Chondrocyte (in vitro differentiated cells): ENCODE measurements around the gene ARMC9. TPM values are rescaled to one million over a fixed set of nuclear protein-coding genes. Genes with fewer than 3 reads are reported as not detected.

Source experiments
- DNase-seq: peaks from one replicate; pipeline ENCODE4 v3.0.0; 2021; ENCODE audit warnings: mixed read lengths, low spot score
- H3K27ac Mint-ChIP-seq: one replicate; pipeline ENCODE4 v1.8.0; 2021; ENCODE audit warnings: mild to moderate bottlenecking, moderate library complexity, mixed read lengths; ENCODE audit not compliant: unreplicated experiment
- H3K27me3 Mint-ChIP-seq: 2 replicates; pipeline ENCODE4 v1.8.0; 2021; ENCODE audit warnings: low read depth, mixed read lengths
- H3K36me3 Mint-ChIP-seq: 2 replicates; pipeline ENCODE4 v1.8.0; 2021; ENCODE audit warnings: low read depth, mixed read lengths
- H3K4me1 Mint-ChIP-seq: 2 replicates; pipeline ENCODE4 v1.8.0; 2021; ENCODE audit warnings: low read depth, mild to moderate bottlenecking, mixed read lengths
- H3K4me3 Mint-ChIP-seq: one replicate; pipeline ENCODE4 v1.8.0; 2021; ENCODE audit warnings: mild to moderate bottlenecking, moderate library complexity, mixed read lengths; ENCODE audit not compliant: unreplicated experiment
- H3K9me3 Mint-ChIP-seq: 2 replicates; pipeline ENCODE4 v1.8.0; 2021; ENCODE audit warnings: low read depth, mixed read lengths
- CTCF ChIP-seq: fragments of 200-600 bp; sonication (generic); IDR thresholded peaks from 2 replicates; pipeline ENCODE4 v1.5.0; 2021; ENCODE audit warnings: antibody characterized with exemption, mild to moderate bottlenecking, moderate library complexity
- total RNA-seq: library from RNA; stranded (reverse); gene quantifications from 3 replicates; pipeline ENCODE4 v1.2.1, GENCODE V29; 2021

The ARMC9 gene
- total RNA-seq, 1 donor from 2014 or later = 188 TPM

GRCh38 chr2:231341100-231341499 lies 142.7 kb downstream of the ARMC9 start:
- no peak for DNase-seq
- no peak for TF ChIP-seq CTCF
- no peaks in the 10 kb centered on the region for H3K4me1 Mint-ChIP-seq
- H3K27ac Mint-ChIP-seq = no peak overlapping the region
- H3K27me3 Mint-ChIP-seq = no peaks in the 10 kb centered on the region
- H3K4me3 Mint-ChIP-seq = no peak overlapping the region
- H3K9me3 Mint-ChIP-seq = no peaks in the 10 kb centered on the region
- peaks cover 32% of the 10 kb centered on the region for H3K36me3 Mint-ChIP-seq

- DNase-seq = peak; percentile 44
- Mint-ChIP-seq H3K4me1 (no peaks in the 10 kb centered on the region), H3K27ac (no peak overlapping the region), H3K27me3 (no peaks in the 10 kb centered on the region), H3K36me3 (peaks cover 33% of the 10 kb centered on the region), H3K4me3 (no peak overlapping the region), H3K9me3 (no peaks in the 10 kb centered on the region)
- no peak for TF ChIP-seq CTCF
Observed at GRCh38 chr2:231342061-231342711, 143.8 kb downstream of the ARMC9 start.

- no peak overlapping the region for H3K27ac Mint-ChIP-seq
- H3K4me3 Mint-ChIP-seq = no peak overlapping the region
- no peaks in the 10 kb centered on the region for H3K9me3 Mint-ChIP-seq
- peak; percentile 13 for DNase-seq
- peaks cover 40% of the 10 kb centered on the region for H3K36me3 Mint-ChIP-seq
- no peak for TF ChIP-seq CTCF
- peaks cover 3% of the 10 kb centered on the region for H3K4me1 Mint-ChIP-seq
- no peaks in the 10 kb centered on the region for H3K27me3 Mint-ChIP-seq
Observed at GRCh38 chr2:231343006-231343710, 144.7 kb downstream of the ARMC9 start.

- H3K9me3 Mint-ChIP-seq = no peaks in the 10 kb centered on the region
- TF ChIP-seq CTCF = no peak
- H3K36me3 Mint-ChIP-seq = peaks cover 48% of the 10 kb centered on the region
- no peak overlapping the region for H3K4me3 Mint-ChIP-seq
- peaks cover 8% of the 10 kb centered on the region for H3K4me1 Mint-ChIP-seq
- DNase-seq = no peak
- H3K27me3 Mint-ChIP-seq = no peaks in the 10 kb centered on the region
- H3K27ac Mint-ChIP-seq = no peak overlapping the region
Observed at GRCh38 chr2:231343988-231344387, 145.6 kb downstream of the ARMC9 start.

GRCh38 chr2:231344851-231345250 lies 146.4 kb downstream of the ARMC9 start:
- Mint-ChIP-seq H3K4me3 (no peak overlapping the region), H3K27me3 (no peaks in the 10 kb centered on the region), H3K9me3 (no peaks in the 10 kb centered on the region), H3K4me1 (peaks cover 10% of the 10 kb centered on the region), H3K36me3 (peaks cover 50% of the 10 kb centered on the region), H3K27ac (no peak overlapping the region)
- DNase-seq = no peak
- TF ChIP-seq CTCF = no peak
